Posterior vena cava (tissue), 2 donors: ENCODE measurements around the gene NGF. TPM values are rescaled to one million over a fixed set of nuclear protein-coding genes. Genes with fewer than 3 reads are reported as not detected.

Experiments
- DNase-seq: peaks from one replicate; pipeline ENCODE4 v3.0.0-alpha.2; 2020; ENCODE audit warnings: low spot score
- intact Hi-C, 2 donors: fragments of 100-400 bp; cut with DNase I; formaldehyde crosslinking; loops; one replicate each; pipeline versions ENCODE4 v1.14.1 to v1.14.2; 2022 to 2023
- total RNA-seq, 2 donors: library from RNA; stranded (reverse); fragmentation: NEBNext Ultra II Directional; extraction: Animal tissue kit (Norgen Biotek cat#: 25700); gene quantifications; one replicate each; pipeline ENCODE4 v1.2.1, GENCODE V29; 2021
- donor health status: DM: yes; HTN: yes; CAD: no.
- donor health status: DM: yes; HTN: yes; CAD: no.

NGF gene
- total RNA-seq, 2 donors from 2014 or later = 5.1 to 6.7 TPM

- intact Hi-C loops = no loop called here
- no peak for DNase-seq
Measured at GRCh38 chr1:115252585-115252984, 85.5 kb downstream of the NGF start.

- no peak for DNase-seq
- intact Hi-C loops = no loop called here
Measured at GRCh38 chr1:115251856-115252255, 86.2 kb downstream of the NGF start.

DNA sequence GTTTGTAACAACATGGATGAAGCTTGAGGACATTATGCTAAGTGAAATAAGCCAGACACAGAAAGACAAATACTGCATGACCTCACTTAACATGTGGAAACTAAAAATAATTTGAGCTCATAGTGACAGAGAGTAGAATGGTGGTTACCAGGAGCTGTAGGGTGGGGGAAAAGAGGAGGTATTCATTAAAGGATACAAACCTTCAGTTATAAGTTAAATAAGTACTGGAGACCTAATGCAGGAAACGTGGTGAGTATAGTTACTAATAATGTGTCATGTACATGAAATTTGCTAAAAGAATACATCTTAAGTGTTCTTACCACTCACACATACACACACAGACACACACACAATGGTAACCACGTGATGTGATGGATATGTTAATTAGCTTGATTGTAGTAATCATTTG is 86.7 kb downstream of the NGF start:
- intact Hi-C loops = no loop called here
- no peak for DNase-seq

DNA sequence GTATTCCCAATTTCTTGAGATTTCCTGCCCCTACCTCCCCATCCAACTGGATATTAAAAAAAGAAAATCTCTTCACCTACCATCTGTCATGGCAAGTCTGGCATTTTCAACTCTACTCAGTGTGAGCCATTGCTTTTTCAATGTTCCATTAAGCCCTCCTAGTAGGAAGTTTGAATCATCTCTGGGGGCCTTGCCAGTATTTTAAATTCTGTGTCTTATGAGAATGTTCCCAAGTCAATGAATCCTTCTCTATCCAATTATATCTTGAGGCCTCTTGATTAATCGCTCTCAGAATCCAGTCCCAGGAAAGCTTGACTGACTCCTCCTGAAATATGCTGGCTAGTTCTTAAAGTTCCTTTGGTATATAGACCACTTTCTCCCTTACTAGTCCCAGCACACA is 91.5 kb downstream of the NGF start:
- no peak for DNase-seq
- intact Hi-C loops = no loop called here

GRCh38 chr1:115245227-115245626 is 92.8 kb downstream of the NGF start:
- DNase-seq = no peak
- intact Hi-C loops = no loop called here

DNA sequence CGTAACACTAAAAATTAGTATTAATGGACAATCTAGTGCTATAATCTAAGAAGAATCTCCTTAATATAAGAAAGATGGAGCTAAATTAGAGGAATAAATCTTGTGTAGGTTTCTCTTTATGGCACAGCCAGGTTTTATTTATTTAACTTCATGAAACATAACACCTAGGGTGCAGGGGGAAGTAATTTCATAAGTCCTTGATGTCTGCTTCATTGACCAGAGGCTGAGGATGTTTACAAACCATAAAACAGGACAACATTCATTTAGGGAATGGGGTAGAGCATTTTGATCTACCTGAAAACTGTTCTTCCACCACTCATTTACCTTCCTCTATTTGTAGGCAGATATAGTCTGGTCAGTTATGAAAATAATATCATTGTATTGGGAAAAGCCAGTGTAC is 95.5 kb downstream of the NGF start:
- no peak for DNase-seq
- intact Hi-C loops = no loop called here

DNA sequence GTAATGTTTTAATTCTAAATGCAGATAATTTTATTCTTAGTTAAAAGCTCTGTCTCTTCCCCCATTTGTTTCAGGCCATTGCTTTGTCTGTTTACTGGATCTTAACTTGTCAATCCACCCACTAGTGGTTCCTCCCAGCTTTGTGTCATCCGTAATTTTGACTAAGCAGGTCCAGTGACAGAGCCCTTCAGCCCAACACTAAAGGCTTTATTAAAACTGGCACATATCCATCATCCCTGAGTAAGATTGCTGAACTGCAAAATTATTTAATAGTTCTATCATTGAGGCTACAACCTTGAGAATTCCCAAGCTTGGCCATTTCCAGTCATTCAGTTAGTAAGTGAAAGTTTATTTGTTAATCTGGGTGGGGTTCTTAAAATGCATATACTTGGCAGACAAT is 96.7 kb downstream of the NGF start:
- intact Hi-C loops = no loop called here
- DNase-seq = no peak

DNA sequence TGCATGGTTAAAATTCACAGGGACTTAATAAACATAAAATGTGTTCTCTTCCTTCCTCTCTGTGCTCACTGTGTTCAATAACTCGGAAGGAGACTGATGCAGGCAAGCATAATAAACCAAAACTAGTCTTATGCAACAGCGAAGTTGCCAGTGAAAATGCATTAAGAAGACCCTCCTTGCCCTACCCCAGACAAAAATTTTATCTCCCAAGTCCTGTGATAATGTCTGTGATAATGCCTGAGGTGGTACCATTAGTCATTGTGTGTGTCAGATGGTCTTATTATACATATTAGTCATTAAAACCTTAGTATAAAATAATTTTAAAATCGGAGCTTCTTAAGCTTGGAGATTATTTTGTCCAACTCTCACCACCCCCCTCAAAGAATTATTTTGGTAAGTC is 97.8 kb downstream of the NGF start:
- intact Hi-C loops = no loop called here
- DNase-seq = no peak

DNA sequence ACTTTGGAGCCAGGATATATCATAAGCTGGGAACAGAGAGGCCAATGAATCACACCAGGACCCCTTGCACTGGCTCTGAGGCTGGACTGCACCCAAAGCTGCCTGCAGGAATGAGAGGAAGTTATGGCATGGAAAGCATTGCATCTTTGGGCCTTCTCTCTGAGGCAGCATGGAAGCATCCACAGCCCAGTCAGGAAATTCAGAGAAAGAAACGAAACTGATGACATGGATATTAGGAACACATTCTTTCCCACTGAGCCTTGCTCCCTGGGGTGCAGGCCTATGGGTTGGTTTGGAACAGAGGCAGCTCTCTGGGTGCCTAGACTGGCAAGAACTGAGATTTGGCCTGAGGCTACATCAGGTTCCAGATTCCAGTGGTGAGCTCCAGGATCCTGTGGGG is 98.6 kb downstream of the NGF start:
- intact Hi-C loops = no loop called here

GRCh38 chr1:115239148-115239422 is 99.0 kb downstream of the NGF start:
- intact Hi-C loops = no loop called here
- no peak for DNase-seq

More for the DNA sequence above, 98.6 kb downstream of the NGF start:
- no peak for DNase-seq

DNA sequence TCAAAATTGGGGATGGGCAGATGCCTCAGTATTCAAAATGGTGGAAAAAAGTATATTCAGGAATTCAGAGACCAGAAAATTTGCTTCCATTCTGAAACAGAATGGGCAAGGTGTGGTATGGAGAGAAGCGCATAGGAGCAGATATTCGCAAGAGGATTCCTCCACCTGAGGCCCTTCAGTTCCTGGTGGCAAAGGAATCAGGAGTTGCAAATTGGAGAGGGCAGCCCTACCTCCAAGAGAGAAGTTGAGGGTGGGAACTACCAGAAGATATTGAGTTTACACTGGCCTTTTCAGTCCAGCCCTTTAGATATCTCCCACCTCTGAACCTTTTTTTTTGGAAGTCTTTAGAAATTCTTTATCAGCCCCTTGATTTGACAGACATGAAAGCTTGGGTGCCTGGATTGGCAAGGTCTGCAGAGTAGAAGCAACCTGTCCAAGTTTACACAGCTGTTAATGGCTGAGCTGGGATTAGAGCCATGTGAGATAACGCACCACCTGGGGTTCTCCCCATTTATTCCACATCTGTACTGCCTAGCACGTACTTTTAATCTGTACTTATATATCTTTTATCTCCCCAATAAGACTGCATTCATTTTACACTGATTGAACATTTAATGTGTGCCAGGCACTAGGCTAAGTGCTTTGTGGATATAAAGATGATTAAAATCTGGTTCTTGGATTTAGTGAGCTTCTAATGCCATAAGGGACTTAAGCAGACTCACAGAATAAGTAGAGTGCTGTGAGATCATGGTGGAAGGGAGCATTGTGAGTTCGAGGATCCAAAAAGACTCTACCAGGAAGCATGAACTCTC is 99.5 kb downstream of the NGF start:
- DNase-seq = no peak
- intact Hi-C loops = no loop called here

DNA sequence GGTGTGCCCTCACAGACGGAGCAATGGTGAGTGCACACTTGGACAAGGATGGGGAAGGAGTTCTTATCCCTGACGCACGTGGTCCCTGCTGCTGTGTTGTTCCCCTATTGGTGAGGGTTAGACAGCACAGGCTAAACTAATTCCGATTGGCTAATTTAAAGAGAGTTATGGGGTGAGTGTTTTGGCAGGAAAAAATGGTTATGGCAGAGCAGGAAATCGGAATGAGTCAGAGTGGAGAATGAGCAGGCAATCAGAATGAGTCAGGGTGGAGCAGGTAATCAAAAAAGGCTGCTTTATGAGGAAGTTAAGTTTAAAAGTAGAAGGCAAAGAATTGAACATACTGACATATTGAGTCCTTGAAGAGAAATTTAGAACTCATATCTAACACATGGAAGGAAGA is 100.5 kb downstream of the NGF start:
- no peak for DNase-seq
- intact Hi-C loops = no loop called here

- DNase-seq = no peak
- intact Hi-C loops = no loop called here
Measured at GRCh38 chr1:115237023-115237422, 101.0 kb downstream of the NGF start.

Other genes with a start within 250 kb of the NGF start
- 10 to 100 TPM; 43.9 to 49.8 TPM for gene TSPAN2, start 248.7 kb downstream of the NGF start, total RNA-seq